GM18861 (cell line): ENCODE data around the gene FUT1.
"Not testable (repeated sequence)": the region's sequence is repeated elsewhere in the genome, so short reads cannot be mapped to it uniquely, and the experiment has no call there.

Source experiments
- ATAC-seq: cut with Tn5 transposase; IDR thresholded peaks from one replicate; pipeline ENCODE4 v1.9.1; 2021; ENCODE audit not compliant: unreplicated experiment

Gene FUT1

DNA sequence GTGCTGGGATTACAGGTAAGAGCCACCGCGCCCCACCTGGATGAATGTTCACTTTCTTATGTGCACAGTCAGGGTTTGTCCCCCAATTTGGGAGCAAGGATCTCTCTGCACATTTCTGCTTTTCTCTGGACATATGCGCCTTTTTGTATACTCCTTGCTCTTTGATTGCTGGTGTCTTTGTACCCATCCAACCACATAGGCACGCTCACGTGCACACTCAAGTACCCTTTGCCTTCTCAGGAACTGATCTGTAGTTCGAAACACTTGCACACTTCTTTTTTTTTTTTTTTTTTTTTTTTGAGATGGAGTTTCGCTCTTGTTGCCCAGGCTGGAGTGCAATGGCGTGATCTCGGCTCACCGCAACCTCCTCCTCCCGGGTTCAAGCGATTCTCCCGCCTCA, 34.3 kb downstream of the FUT1 start:
- not testable (repeated sequence) for ATAC-seq

DNA sequence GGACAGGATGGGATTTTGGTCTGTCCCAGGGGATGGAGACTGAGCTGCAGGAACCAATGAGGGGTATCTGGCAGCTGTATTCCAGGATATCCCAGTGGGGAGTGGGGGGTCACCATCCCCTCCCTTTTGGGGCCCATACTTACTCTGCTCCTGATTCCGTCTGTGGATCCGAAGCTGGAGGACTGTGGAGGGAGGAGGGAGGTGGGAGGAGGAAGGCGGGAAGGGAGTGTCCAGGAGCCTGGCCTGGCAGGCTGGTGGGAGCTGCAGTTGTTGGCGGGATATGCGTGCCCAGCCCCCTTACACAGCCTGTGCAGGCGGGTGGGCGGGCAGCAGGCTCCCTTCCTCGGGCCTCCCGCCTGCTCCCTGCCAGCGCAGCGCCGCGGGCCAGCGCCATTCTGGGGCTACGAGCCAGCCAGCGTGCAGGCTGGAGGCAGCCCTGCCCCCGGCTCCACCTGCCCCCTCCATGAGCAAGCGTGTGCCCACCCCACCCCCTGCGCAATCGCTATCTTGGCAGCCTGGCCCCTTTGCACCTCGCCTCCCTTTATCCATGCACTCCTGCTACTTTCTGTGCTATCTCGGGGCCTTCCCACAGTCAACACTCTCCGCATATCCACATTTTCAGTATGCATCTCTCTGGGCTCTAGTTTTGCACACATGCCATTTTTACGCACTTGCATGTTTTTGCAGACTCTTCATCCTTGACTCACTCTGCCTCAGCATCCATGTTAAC, 35.7 kb downstream of the FUT1 start:
- ATAC-seq, result no peak

DNA sequence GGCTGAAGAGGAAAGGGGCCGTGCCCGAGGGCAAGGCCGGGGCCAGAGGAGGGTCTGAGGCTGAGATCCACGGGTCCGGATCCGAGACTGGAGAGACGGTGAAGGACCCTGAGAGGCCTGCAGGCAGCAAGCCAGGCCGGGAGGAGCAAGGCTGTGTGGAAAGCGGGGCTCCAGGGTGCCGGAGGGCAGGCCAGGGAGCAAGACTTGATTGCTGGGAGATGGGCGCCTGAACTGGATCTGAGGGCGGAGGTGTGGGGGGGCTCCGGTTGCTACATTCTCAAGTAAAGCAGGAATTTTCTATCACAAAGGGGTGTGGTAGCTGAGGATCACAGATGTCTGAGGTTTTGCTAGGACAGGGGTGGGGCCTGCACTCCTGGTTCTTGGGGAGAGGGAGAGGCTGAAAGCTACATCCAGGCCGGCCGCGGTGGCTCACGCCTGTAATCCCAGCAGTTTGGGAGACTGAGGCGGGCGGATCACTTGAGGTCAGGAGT, 36.7 kb downstream of the FUT1 start:
- no peak for ATAC-seq

DNA sequence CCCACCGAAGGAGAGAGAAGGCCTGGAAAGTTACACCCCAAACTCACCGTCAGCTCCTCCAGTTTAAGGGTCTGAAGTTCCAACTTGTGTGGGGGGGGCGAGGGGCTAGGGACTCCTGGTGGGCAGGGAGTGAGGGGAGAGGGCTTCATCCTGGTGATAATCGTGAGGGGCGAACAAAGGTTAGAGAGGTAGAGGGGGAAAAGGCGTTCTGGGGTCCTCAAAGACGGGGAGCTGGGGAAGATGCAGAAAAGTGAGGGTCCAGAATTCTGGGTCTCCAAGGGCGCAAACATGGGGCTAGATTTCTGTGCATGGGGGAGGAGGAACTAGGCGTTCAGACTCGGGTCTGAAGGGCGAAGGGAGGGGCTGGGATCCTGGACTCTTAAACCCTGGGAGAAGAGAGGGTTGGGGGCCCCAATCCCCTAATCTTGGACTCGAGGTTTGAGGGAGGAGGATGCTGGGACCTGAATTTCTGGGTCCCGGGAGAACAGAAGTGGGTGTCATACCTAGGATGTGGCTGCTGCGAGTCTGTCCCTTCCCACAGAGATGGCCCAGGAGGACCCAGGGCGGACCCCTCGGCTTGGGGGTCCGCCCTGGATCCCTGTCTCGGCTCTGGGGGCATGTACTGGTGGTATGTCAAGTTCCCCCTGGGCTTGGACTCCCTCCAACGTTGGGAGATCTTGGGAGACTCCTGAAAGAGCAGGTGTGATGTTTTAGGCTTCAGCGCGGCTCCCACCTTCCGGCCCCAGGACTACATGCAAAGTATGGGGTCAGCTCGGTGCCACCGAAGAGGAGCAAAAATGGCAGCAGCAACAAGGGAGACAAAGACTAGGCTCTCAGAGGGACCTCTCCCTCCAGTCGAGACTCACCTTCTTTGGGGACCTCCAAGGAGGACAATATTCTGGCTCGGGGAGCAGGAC, 37.4 kb downstream of the FUT1 start:
- ATAC-seq, result no peak

DNA sequence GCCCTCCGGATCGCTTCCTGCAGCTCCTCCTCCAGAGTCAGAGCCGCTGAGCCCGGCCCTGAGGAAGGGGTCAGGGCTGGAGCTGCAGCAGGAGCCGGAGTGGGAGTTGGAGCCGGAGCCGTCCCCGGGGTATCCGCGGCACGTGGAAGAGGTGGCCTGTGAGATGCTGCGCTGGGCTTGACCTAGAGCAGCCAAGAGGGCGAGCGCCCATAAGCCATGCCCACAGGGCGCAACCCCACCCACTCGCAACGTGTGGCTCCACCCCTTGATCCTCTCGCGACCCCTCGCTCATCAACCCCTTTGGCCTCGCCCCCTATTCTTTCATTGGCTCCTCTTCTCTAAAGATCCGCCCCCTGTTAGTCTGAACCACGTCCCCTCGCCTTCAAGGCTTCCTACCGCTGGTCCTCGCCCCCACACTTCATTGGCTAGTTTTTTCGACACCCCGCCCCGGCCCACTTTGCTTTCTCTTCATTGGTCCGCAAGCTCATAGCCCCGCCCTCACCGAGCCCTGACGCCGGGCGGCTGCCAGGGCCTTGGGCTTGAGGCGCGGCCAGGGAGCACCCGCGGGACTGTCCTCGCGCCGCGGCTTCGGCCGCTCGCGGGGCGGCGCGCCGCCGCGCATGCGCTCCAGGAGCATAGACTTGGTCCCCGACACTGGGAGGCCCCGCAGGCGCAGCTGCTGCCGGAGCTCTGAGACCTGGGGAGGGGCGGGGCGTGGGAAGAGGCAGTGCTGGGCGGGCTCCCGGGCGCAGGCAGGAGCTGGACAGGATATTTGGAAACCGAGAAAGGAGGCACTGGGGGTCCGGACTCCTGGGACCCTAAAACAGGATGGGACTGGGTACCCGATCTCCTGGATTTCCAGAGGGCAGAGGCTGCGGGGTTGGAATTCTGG, 38.3 kb downstream of the FUT1 start:
- ATAC-seq, result peak; percentile 82

DNA sequence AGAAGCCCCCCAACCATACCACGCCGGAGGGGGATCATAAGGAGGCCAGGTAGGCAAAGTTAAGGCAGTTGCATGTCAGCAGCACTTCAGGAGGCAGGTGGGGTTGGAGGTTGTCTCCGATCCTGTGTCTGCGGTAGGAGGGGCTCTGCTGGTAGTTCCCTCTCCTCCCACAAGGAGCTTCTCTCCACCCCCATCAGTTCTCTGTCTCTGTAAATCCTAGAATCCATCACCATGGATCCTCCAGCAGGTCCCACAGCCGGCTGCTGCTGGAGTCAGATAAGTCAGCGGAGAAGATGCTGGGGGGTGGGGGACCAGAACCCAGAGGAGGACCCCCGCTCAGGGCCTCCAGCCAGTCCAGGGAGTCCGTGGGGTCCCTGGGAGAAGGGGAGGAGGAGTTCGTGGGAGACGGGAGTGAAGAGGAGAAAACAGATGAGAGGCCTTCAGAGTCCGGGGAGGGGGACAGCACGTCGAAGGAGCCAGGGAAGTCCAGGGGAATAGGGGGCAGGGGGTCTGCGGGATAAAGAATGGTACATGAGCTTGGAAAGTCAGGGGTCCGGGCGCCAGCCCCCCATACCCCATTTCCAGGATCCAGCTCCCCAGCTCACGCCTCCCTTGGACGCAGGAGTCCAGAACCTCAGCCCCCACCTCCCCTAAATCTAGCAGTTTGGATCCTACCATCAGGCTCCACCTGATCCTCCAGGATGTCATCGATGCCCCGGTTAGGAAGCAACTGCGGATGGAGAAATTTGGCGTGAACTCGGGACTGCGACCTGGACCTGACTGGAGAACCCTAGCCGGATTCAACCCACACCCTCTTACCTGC, 39.2 kb downstream of the FUT1 start:
- no peak for ATAC-seq

DNA sequence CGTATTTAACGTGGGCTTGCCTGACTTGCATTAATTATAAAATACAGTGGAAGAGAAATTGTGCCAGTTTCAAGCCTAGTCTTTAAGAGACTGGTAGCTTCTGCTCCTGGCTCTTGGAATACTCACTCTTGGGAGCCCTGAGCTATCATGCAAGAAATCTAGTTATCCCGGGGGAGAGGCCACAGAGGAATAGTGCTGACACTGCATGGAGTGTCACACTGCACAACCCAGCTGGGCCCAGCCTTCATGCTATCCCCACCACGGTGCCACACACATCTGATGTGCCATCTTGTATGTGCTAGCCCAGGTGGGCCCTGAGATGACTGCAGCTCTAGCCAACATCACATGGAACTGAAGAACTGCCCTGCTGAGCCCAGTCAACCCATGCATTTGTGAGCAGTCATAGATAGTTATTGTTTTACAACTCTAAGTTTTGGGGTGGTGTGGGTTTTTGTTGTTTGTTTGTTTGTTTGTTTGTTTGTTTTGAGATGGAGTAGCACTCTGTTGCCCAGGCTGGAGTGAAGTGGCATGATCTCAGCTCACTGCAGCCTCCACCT, 41.3 kb downstream of the FUT1 start:
- ATAC-seq, result no peak

DNA sequence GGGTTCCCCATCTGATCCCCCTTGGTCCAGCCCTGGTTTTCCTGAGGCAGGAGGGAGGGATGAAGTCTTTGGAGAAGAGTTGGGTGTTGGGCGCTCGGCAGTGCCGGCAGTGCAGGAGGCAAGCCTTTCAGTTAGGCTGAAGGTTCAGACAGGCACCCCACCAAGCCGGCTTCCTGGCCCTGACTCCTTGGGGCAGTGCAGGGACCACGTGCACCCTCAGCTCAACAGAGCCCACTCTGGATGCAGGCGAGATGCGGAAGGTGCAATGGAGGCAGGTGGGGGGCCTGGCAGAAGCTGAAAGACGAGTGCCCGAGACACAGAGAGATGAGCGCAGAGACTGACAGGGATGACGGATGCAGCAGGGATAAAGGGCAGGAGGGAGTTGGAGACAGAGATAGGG, 44.0 kb downstream of the FUT1 start:
- no peak for ATAC-seq

DNA sequence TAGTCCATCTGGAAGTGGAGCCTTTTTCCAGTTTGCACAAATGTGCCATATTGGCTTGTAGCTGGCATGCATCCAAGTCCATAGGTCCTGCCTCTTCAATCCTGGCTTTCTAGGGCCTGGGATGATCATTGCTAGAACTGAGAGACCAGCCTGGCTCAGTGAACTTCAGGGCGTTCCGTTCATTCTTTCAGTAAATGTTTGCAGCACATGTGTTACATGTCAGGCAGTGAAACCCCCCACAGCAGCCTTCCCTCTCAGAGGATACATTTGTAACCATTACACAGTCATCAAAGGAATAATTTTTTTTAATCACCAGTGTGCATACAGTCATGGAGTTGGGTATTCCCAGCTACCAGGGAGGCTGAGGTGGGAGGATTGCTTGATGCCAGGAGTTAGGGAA, 47.0 kb downstream of the FUT1 start:
- ATAC-seq, result no peak

DNA sequence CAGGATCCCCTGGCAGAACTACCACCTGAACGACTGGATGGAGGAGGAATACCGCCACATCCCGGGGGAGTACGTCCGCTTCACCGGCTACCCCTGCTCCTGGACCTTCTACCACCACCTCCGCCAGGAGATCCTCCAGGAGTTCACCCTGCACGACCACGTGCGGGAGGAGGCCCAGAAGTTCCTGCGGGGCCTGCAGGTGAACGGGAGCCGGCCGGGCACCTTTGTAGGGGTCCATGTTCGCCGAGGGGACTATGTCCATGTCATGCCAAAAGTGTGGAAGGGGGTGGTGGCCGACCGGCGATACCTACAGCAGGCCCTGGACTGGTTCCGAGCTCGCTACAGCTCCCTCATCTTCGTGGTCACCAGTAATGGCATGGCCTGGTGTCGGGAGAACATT, 49.1 kb downstream of the FUT1 start:
- ATAC-seq, result no peak

DNA sequence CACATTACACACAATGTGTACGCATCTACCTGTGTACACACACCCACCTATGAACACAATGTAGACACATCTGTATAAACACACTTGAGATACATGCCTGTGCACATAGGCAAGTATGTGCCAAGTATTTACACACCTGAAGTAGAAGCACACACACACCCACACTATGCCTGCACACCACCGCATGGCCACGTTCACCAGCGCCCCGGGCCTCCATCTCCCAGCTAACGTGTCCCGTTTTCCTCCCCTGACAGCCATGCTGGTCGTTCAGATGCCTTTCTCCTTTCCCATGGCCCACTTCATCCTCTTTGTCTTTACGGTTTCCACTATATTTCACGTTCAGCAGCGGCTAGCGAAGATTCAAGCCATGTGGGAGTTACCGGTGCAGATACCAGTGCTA, 49.7 kb downstream of the FUT1 start:
- ATAC-seq, result no peak

DNA sequence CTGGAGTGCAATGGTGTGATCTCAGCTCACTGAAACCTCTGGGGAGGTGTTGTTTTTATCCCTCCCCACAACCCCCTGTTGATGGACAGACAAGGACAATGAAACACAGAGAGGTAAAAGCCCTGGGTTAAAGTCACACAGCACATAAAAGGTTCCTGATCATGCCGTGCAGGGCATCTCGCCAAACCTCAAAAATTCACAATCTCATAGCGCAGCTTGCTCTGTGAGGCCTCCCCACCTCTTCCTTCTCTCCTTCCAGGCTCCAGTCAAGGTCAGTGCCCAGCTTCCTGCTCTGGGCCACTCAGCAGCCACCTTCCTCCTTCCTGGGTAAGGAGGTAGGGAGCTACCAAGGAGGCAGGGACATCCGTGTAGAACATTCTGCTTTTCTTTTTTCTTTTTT, 54.4 kb downstream of the FUT1 start:
- no peak for ATAC-seq
